ENCODE data around the gene ZNF784.

The ZNF784 gene

DNA sequence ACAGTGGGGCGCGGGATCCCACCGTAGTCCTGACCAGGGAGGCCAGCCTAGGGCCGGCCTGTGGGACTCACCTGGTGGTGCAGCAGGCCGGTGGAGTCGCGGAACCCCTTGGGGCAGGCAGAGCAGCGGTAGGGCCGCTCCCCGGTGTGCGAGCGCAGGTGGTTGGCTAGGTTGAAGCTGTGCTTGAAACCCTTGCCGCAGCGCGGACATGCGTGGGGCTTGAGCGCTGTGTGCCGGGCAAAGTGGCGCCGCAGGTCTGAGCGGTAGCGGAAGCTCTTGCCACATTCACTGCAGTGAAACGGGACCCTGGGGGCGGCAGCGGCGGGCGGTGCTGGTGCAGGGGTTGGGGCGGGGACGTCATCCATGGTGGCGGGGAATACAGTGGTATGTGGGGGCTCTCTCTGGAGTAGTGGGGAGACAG is 26.9 kb downstream of the ZNF784 start:
- H3K27me3 ChIP-seq (replicated peaks; ENCODE audit: control insufficient read depth, insufficient read depth, low read length) = no peaks in the 10 kb centered on the region
- H3K9ac ChIP-seq (ENCODE audit: low read length) = no peak overlapping the region
- H3K4me3 ChIP-seq (ENCODE audit: low read length) = no peak overlapping the region
- no peaks in the 10 kb centered on the region for H3K9me3 ChIP-seq (ENCODE audit: control insufficient read depth, low read length)
- H3K36me3 ChIP-seq (ENCODE audit: control insufficient read depth, insufficient read depth, low read length, severe bottlenecking) = peaks cover 20% of the 10 kb centered on the region
- peaks cover 8% of the 10 kb centered on the region for H3K4me1 ChIP-seq (ENCODE audit: control insufficient read depth, insufficient read depth, low read length)
- DNase-seq (ENCODE audit: low read depth) = no peak

DNA sequence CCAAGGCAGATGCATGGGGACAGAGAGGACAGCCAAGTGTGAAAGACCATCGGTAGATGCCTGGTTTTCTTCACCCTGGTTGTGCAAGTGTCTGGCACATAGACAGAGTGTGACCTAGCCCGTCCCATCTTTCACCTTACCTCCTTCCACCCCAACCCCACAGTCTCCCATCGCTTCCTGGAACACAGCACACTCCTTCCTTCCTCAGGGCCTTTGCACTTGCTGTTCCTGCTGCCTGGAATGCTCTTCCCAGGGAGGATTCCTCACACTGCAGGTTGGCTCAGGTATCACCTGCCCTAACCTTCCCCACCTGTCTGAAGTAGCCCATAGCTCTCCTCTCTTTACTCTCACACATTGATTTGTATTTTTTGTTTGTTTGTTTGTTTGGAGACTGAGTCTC is 28.1 kb downstream of the ZNF784 start:
- no peak overlapping the region for H3K4me3 ChIP-seq (ENCODE audit: low read length)
- H3K9ac ChIP-seq (ENCODE audit: low read length) = no peak overlapping the region
- peaks cover 7% of the 10 kb centered on the region for H3K4me1 ChIP-seq (ENCODE audit: control insufficient read depth, insufficient read depth, low read length)
- no peak for DNase-seq (ENCODE audit: low read depth)
- peaks cover 20% of the 10 kb centered on the region for H3K36me3 ChIP-seq (ENCODE audit: control insufficient read depth, insufficient read depth, low read length, severe bottlenecking)
- H3K27me3 ChIP-seq (replicated peaks; ENCODE audit: control insufficient read depth, insufficient read depth, low read length) = no peaks in the 10 kb centered on the region
- no peaks in the 10 kb centered on the region for H3K9me3 ChIP-seq (ENCODE audit: control insufficient read depth, low read length)

DNA sequence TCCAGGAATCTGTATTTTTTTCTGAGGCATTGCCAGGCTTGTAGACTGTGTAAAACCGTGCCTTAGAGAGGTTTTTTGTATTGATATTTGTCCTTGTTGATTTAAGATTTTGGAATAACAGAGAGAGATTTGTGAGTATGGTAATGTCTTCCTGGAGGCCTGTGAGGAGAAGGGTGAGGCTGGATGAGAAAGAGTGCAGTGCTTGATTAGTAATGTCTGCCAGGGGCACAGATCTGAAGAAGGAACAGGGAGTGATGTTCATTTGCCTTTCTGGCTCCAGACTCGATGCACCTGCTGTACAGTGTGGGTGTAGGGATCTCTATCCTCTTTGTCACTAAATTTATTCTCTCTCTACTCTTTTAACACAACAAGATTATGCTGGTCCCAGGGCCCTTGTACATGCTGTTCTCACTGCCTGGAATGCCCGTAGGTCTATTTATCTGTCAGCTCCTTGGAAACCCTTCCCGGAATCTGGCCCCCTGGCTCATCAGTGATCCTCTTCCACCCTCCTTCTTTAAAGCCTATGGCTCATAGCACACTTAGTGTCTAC is 29.3 kb downstream of the ZNF784 start:
- Histone ChIP-seq H3K4me1 (ENCODE audit: control insufficient read depth, insufficient read depth, low read length) (no peaks in the 10 kb centered on the region), H3K27me3 (replicated peaks; ENCODE audit: control insufficient read depth, insufficient read depth, low read length) (no peaks in the 10 kb centered on the region), H3K9ac (ENCODE audit: low read length) (no peak overlapping the region), H3K36me3 (ENCODE audit: control insufficient read depth, insufficient read depth, low read length, severe bottlenecking) (peaks cover 20% of the 10 kb centered on the region), H3K9me3 (ENCODE audit: control insufficient read depth, low read length) (no peaks in the 10 kb centered on the region), H3K4me3 (ENCODE audit: low read length) (no peak overlapping the region)
- DNase-seq (ENCODE audit: low read depth) = no peak

DNA sequence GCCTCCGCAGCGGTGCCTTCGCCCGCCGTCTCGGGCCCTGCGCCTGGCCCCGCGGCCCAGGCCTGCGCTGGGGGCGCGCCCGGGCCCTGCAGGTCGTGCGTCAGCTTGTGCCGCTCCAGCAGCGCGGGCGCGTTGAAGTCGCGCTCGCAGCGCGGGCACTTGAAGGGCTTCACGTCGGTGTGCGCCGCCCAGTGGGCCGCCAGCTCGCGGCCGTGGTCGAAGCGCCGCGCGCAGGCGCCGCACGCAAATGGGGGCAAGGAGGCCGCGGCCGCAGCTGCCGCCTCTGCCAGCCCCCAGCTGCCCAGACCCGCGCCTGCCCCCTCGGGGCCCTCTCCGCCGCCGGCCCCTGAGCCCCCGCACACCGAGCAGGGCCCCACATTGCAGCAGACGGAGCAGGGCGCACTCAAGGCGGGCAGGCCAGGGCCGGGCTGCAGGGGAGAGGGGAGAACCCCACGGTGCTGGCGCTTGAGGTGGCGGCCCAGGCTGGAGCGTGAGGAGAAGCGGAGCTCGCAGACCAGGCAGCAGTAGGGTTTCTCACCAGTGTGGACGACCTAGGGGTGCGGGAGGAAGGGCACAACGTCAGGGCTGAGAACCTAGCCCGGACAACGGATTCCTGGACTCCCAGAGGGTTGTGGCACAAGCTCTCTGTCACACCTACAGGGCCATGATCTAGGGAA is 31.1 kb downstream of the ZNF784 start:
- H3K27me3 ChIP-seq (replicated peaks; ENCODE audit: control insufficient read depth, insufficient read depth, low read length) = no peaks in the 10 kb centered on the region
- H3K4me3 ChIP-seq (ENCODE audit: low read length) = no peak overlapping the region
- H3K36me3 ChIP-seq (ENCODE audit: control insufficient read depth, insufficient read depth, low read length, severe bottlenecking) = peaks cover 20% of the 10 kb centered on the region
- no peaks in the 10 kb centered on the region for H3K9me3 ChIP-seq (ENCODE audit: control insufficient read depth, low read length)
- DNase-seq (ENCODE audit: low read depth) = no peak
- no peaks in the 10 kb centered on the region for H3K4me1 ChIP-seq (ENCODE audit: control insufficient read depth, insufficient read depth, low read length)
- H3K9ac ChIP-seq (ENCODE audit: low read length) = no peak overlapping the region

DNA sequence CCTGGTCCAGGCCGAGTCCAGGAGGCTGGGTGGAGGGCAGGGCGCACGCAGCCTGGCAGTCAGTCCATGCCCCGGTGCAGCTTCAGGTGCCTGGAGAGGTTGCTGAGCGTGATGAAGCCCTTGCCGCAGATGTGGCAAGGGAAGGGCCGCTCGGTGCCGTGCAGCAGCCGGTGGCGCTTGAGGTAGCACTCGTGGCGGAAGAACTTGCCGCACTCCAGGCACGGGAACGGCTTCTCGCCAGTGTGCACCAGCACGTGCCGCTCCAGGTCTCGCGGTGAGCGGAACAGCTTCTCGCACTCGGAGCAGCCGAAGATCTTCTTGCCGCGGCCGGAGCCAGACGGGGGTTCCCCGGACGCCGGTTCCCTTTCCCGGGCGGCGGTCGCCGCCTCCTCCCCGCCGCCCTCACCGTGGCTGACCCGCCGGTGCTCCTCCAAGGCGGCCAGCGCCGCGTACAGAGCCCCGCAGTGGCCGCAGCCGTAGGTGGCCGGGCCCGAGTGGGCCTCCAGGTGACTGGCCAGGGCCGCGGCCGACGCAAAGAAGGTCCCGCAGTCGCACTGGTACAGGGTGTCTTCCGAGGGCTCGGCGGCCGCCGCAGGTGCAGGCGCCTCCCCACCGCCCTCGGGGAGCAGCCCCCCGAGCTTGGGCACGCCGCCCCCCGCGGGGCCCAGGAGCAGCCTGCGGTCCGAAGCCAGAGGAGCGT is 31.8 kb downstream of the ZNF784 start:
- no peak for DNase-seq (ENCODE audit: low read depth)
- Histone ChIP-seq H3K4me1 (ENCODE audit: control insufficient read depth, insufficient read depth, low read length) (peaks cover under 1% of the 10 kb centered on the region), H3K4me3 (ENCODE audit: low read length) (no peak overlapping the region), H3K9me3 (ENCODE audit: control insufficient read depth, low read length) (no peaks in the 10 kb centered on the region), H3K9ac (ENCODE audit: low read length) (no peak overlapping the region), H3K27me3 (replicated peaks; ENCODE audit: control insufficient read depth, insufficient read depth, low read length) (no peaks in the 10 kb centered on the region), H3K36me3 (ENCODE audit: control insufficient read depth, insufficient read depth, low read length, severe bottlenecking) (peaks cover 20% of the 10 kb centered on the region)

DNA sequence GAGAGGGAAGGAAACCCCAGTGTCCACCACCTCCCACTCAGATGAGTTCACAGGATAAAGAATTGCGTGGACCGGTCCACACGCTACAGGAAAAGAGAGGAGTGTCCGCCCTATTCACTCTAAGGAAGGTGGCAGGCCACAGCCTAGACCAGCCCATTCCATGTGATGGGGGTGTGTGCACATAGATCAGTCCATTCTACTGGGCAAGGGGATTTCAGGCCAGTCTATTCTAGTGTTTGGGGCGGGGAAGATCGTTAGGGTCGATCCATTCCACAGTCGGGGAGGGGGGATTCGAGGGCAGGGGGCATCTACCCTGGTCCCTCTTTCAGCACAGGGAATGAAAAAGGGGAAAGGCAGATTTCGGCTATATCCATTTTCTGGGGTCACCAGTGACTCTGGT is 32.8 kb downstream of the ZNF784 start:
- no peaks in the 10 kb centered on the region for H3K9me3 ChIP-seq (ENCODE audit: control insufficient read depth, low read length)
- H3K4me1 ChIP-seq (ENCODE audit: control insufficient read depth, insufficient read depth, low read length) = peaks cover 10% of the 10 kb centered on the region
- no peak for DNase-seq (ENCODE audit: low read depth)

DNA sequence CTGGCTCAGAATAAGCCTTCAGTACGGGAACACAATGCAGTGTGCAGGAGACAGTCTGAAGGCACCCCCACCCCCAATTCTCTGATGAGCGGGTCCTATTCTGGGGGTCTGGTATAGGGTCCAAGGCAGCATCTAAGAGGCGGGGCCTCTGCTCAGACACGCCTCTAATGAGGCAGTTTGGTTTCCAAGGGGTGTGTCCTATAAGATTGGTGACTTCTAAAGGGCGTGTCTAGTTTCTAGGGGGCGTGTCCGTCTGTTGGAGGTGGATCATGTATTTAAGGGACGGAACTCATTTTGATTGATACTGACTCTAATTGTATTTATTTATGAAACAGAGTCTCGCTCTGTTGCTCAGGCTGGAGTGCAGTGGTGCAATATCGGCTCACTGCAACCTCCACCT is 33.7 kb downstream of the ZNF784 start:
- Histone ChIP-seq H3K27me3 (replicated peaks; ENCODE audit: control insufficient read depth, insufficient read depth, low read length) (no peaks in the 10 kb centered on the region), H3K4me1 (ENCODE audit: control insufficient read depth, insufficient read depth, low read length) (peaks cover 14% of the 10 kb centered on the region), H3K4me3 (ENCODE audit: low read length) (no peak overlapping the region), H3K36me3 (ENCODE audit: control insufficient read depth, insufficient read depth, low read length, severe bottlenecking) (peaks cover 11% of the 10 kb centered on the region), H3K9me3 (ENCODE audit: control insufficient read depth, low read length) (no peaks in the 10 kb centered on the region), H3K9ac (ENCODE audit: low read length) (no peak overlapping the region)
- peak; percentile 12 for DNase-seq (ENCODE audit: low read depth)

More for the DNA sequence above, 32.8 kb downstream of the ZNF784 start:
- Histone ChIP-seq H3K27me3 (replicated peaks; ENCODE audit: control insufficient read depth, insufficient read depth, low read length) (no peaks in the 10 kb centered on the region), H3K4me3 (ENCODE audit: low read length) (no peak overlapping the region), H3K36me3 (ENCODE audit: control insufficient read depth, insufficient read depth, low read length, severe bottlenecking) (peaks cover 20% of the 10 kb centered on the region), H3K9ac (ENCODE audit: low read length) (no peak overlapping the region)

DNA sequence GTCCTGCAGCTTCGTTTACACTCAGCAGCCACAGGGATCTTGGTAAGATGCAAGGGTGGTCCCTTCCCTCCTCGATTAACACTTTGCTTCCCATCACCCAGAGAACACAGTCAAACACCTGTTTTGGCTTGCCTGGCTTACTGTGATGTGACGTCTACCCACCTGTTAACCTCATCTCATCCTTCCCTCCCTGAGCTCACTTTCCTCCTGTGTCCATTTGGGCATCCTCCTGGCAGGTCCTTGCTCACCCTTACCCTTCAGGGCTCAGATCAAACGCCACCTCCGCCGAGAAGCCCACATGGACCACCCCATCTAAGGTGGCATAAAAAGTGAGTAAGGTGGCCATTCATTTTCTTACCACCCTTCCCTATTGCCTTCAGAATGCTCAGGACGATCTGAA is 34.3 kb downstream of the ZNF784 start:
- H3K27me3 ChIP-seq (replicated peaks; ENCODE audit: control insufficient read depth, insufficient read depth, low read length) = no peaks in the 10 kb centered on the region
- no peak for DNase-seq (ENCODE audit: low read depth)

DNA sequence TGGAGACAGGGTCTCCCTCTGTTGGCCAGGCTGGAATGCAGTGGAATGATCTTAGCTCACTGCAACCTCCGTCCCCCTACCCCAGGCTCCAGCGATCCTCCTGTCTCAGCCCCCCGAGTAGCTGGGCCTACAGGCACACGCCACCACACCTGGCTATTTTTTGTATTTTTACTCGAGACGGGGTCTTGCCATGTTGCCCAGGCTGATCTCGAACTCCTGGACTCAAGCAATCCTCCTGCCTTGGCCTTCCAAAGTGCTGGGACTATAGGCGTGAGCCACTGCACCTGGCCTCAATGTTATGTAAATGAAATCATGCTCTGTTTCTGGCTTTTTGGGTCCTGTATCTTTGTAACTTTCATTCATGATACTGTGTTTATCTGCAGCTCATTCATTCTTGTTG is 35.6 kb downstream of the ZNF784 start:
- Histone ChIP-seq H3K4me1 (ENCODE audit: control insufficient read depth, insufficient read depth, low read length) (peaks cover 25% of the 10 kb centered on the region), H3K9ac (ENCODE audit: low read length) (no peak overlapping the region), H3K9me3 (ENCODE audit: control insufficient read depth, low read length) (no peaks in the 10 kb centered on the region), H3K4me3 (ENCODE audit: low read length) (no peak overlapping the region), H3K27me3 (replicated peaks; ENCODE audit: control insufficient read depth, insufficient read depth, low read length) (no peaks in the 10 kb centered on the region), H3K36me3 (ENCODE audit: control insufficient read depth, insufficient read depth, low read length, severe bottlenecking) (no peaks in the 10 kb centered on the region)
- no peak for DNase-seq (ENCODE audit: low read depth)

More for the DNA sequence above, 34.3 kb downstream of the ZNF784 start:
- Histone ChIP-seq H3K4me1 (ENCODE audit: control insufficient read depth, insufficient read depth, low read length) (peaks cover 17% of the 10 kb centered on the region), H3K36me3 (ENCODE audit: control insufficient read depth, insufficient read depth, low read length, severe bottlenecking) (peaks cover 6% of the 10 kb centered on the region), H3K9me3 (ENCODE audit: control insufficient read depth, low read length) (no peaks in the 10 kb centered on the region), H3K4me3 (ENCODE audit: low read length) (no peak overlapping the region), H3K9ac (ENCODE audit: low read length) (no peak overlapping the region)

DNA sequence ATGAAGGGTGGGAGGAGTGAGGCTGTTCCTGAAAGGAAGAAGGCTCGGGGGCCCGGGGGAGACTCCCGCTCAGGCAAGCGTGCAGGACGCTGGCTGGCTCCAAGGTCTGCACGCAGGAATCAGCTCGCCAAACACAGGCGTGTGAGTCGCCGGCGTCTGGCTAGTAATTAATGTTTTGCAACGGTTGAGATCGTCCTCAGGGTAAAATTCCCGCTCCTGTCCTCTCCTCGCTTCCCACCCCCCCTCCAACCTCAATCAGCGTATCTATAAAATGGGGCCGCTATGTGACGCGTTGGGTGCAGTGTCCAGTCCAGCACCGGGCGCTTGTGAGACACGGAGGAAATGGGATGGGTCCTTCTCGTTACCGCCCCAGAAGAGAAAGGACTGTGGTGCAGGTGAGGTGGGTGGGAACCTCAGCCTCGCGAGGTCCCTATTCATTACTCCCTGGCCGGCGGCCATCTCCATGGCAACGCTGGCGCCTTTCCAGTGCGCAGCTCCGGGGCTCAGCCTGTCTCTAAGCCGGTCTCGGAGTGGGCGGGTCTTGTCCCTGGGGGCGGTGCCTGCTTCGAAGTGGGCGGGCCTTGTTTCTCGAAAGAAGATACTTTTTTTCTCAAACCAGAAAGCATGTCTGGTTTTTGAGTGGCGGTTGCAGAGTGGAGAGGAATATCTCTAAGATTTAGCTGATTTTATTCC is 37.2 kb downstream of the ZNF784 start:
- Histone ChIP-seq H3K4me1 (ENCODE audit: control insufficient read depth, insufficient read depth, low read length) (peaks cover 29% of the 10 kb centered on the region), H3K4me3 (ENCODE audit: low read length) (peak overlapping the region; percentile 71)
- peak; percentile 94 for DNase-seq (ENCODE audit: low read depth)

DNA sequence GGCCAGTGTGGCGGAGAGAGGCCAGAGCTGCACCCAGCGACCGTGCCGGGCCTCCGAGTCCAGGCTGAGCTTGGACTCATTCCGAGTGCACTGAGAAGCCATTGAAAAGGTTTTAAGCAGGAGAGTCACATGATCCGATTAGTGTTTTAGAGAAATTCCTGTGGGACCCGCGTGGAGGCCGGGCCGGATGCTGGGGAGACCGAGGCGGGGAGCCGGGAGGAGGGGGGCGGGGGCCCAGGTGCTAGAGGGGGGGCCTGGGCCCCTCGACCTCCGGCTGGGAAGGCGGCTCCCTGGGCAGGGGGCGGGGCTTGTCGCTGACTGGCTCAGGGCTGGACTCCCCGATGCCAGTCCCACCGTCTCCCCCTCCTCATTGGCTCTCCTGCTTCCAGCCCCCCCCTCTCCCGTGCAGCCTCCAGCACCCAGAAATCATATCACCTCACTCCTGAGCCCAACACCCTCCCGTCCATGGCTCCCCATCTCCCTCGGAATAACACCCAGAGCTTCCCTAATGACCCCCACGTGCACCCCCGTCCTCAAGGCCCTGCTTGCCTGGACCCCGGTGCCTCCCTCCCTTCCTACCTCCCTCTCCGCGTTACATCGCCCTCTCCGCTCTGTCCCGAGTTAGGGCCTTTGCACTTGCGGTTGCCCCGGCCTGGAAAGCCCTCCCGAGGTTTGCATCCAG is 38.6 kb downstream of the ZNF784 start:
- Histone ChIP-seq H3K9ac (ENCODE audit: low read length) (peak overlapping the region; percentile 64), H3K4me1 (ENCODE audit: control insufficient read depth, insufficient read depth, low read length) (peaks cover 42% of the 10 kb centered on the region), H3K4me3 (ENCODE audit: low read length) (peak overlapping the region; percentile 52), H3K36me3 (ENCODE audit: control insufficient read depth, insufficient read depth, low read length, severe bottlenecking) (no peaks in the 10 kb centered on the region), H3K27me3 (replicated peaks; ENCODE audit: control insufficient read depth, insufficient read depth, low read length) (no peaks in the 10 kb centered on the region), H3K9me3 (ENCODE audit: control insufficient read depth, low read length) (no peaks in the 10 kb centered on the region)
- DNase-seq (ENCODE audit: low read depth) = peak; percentile 75

More for the DNA sequence above, 37.2 kb downstream of the ZNF784 start:
- Histone ChIP-seq H3K9me3 (ENCODE audit: control insufficient read depth, low read length) (no peaks in the 10 kb centered on the region), H3K36me3 (ENCODE audit: control insufficient read depth, insufficient read depth, low read length, severe bottlenecking) (no peaks in the 10 kb centered on the region), H3K27me3 (replicated peaks; ENCODE audit: control insufficient read depth, insufficient read depth, low read length) (no peaks in the 10 kb centered on the region), H3K9ac (ENCODE audit: low read length) (peak overlapping the region; percentile 48)
